Peyer's patch (tissue), 4 donors: ENCODE data around the gene SLC39A7.

ENCODE experiments used
- CTCF ChIP-seq, 6 experiments: fragments of 450-650 bp in 4 of 6; fragments of 200-600 bp in 2 of 6; sonication (generic) in 1 of 6; IDR thresholded peaks; one replicate each; pipeline ENCODE4 v1.5.1; 2017 to 2019; ENCODE audit warnings: antibody characterized with exemption in 6 of 6, mild to moderate bottlenecking in 3 of 6, moderate library complexity in 1 of 6
- POLR2A ChIP-seq, 2 donors: fragments of 450-650 bp; IDR thresholded peaks; one replicate each; pipeline ENCODE4 v1.5.1; 2017; ENCODE audit warnings: antibody characterized with exemption in 2 of 2, mild to moderate bottlenecking in 2 of 2, moderate library complexity in 2 of 2

GRCh38 chr6:33236852-33237251, 36.2 kb downstream of the SLC39A7 start:
- no peak for TF ChIP-seq POLR2A (IDR thresholded peaks at IDR 0.05)
- TF ChIP-seq CTCF (IDR thresholded peaks at IDR 0.05), result no peak
